ENCODE data around the gene UBTD1. TPM values are rescaled to one million over a fixed set of nuclear protein-coding genes. Genes with fewer than 3 reads are reported as not detected.

The UBTD1 gene
- total and polyA plus RNA-seq, 10 of the 15 experiments (the other 5 are each of a cell fraction or from before 2014, with no cell fraction given) = 0.04 to 1.5 (median 1.2) TPM; not detected in 1

GRCh38 chr10:97497572-97498075, 1.1 kb upstream of the UBTD1 start (continued):
- TF ChIP-seq ZNF622 (IDR thresholded peaks at IDR 0.05) (no peak), MYB (IDR thresholded peaks at IDR 0.05; ENCODE audit: borderline replicate concordance, low read depth, low read length) (no peak), ATF2 (IDR thresholded peaks at IDR 0.05; ENCODE audit: low read length) (no peak), ETV6 (conservative IDR thresholded peaks at IDR 0.05 in 1 of 2, IDR thresholded peaks at IDR 0.05 in 1 of 2; ENCODE audit: borderline replicate concordance in 1 of 2, low read depth in 1 of 2) (no peak), ZNF274 (IDR thresholded peaks at IDR 0.05; ENCODE audit: insufficient read depth, insufficient read length) (no peak), SUPT20H (IDR thresholded peaks at IDR 0.05; ENCODE audit: borderline replicate concordance, control insufficient read depth, low read depth, low read length) (no peak), NR2C1 (IDR thresholded peaks at IDR 0.05) (no peak), SMC3 (IDR thresholded peaks at IDR 0.05; ENCODE audit: borderline replicate concordance, low read length) (no peak), PAX8 (IDR thresholded peaks at IDR 0.05) (no peak), POLR2AphosphoS2 (IDR thresholded peaks at IDR 0.05; ENCODE audit: low read depth, low read length) (peak; percentile 68; the same call in 1 of the 2 replicates), CUX1 (IDR thresholded peaks at IDR 0.05; ENCODE audit: insufficient replicate concordance, low read depth, low read length) (no peak), CREM (IDR thresholded peaks at IDR 0.05; ENCODE audit: low read depth) (no peak; the same call in 1 of the 2 replicates), HCFC1 (IDR thresholded peaks at IDR 0.05; ENCODE audit: low read length) (peak; percentile 10; the same call in 1 of the 2 replicates), ZSCAN29 (IDR thresholded peaks at IDR 0.05) (no peak), CBFB (IDR thresholded peaks at IDR 0.05; ENCODE audit: low read depth) (no peak), USF1 (IDR thresholded peaks at IDR 0.05; ENCODE audit: borderline replicate concordance, extremely low read length, insufficient read depth, low read depth, low read length) (no peak), IRF5 (IDR thresholded peaks at IDR 0.05; ENCODE audit: borderline replicate concordance) (no peak), ZNF24 (IDR thresholded peaks at IDR 0.05) (no peak), JUNB (IDR thresholded peaks at IDR 0.05) (no peak), BCL11A (IDR thresholded peaks at IDR 0.05; ENCODE audit: low read depth, low read length) (no peak), ZZZ3 (IDR thresholded peaks at IDR 0.05; ENCODE audit: control insufficient read depth, insufficient read length, low read depth) (no peak), ASH2L (IDR thresholded peaks at IDR 0.05; ENCODE audit: borderline replicate concordance, low read depth) (no peak), FOS (IDR thresholded peaks at IDR 0.05; ENCODE audit: borderline replicate concordance, extremely low read depth, insufficient read length) (no peak)

All from GM12878 (cell line).